BJ (cell line): ENCODE data around the gene VAT1L. TPM values are rescaled to one million over a fixed set of nuclear protein-coding genes. Genes with fewer than 3 reads are reported as not detected.

Experiments
- CTCF ChIA-PET: fragments of 350-600 bp; formaldehyde crosslinking; extraction: SDS; loops from one replicate; lab custom pipeline; 2021; ENCODE audit warnings: antibody characterized with exemption, inconsistent platforms; lab: Yijun Ruan, JAX
- POLR2A ChIA-PET: fragments of 300-600 bp; sonication (Branson Sonifier 250); formaldehyde crosslinking; extraction: SDS; loops from one replicate; lab custom pipeline; 2021; ENCODE audit warnings: antibody characterized with exemption; lab: Charles Lee
- DNase-seq: peaks from one replicate; pipeline ENCODE4 v3.0.0-alpha.2; 2011; ENCODE audit warnings: low read depth
- H3K27me3 ChIP-seq: 2 replicates; pipeline ENCODE4 v1.6.0; 2011; ENCODE audit warnings: low read length; ENCODE audit not compliant: control insufficient read depth, insufficient read depth
- H3K36me3 ChIP-seq: 2 replicates; pipeline ENCODE4 v1.5.1; 2011; ENCODE audit warnings: low read length; ENCODE audit not compliant: control insufficient read depth, insufficient read depth
- H3K4me3 ChIP-seq: 2 replicates; pipeline ENCODE4 v1.5.1; 2011; ENCODE audit warnings: low read depth, mild to moderate bottlenecking, control low read depth, low read length
- CTCF ChIP-seq: IDR thresholded peaks from 2 replicates; pipeline ENCODE4 v1.5.1; 2011; ENCODE audit warnings: low read depth, mild to moderate bottlenecking, control low read depth, inconsistent platforms, low read length, moderate library complexity; ENCODE audit not compliant: insufficient read depth
- polyA plus RNA-seq: library from polyadenylated mRNA; depleted of rRNA; stranded (reverse); fragments of >200 nt; gene quantifications from 2 replicates; pipeline ENCODE4 v1.2.3, GENCODE V29; 2011

Gene VAT1L
- polyA plus RNA-seq, 1 experiment: 4.7 TPM

- no peak for TF ChIP-seq CTCF
- ChIA-PET CTCF (interaction anchor here (0.6 kb wide), 1 partner anchor 189 kb away, joined by 4 read pairs; no protein-coding TSS in a partner anchor), POLR2A (no interaction called here)
- Histone ChIP-seq H3K36me3 (no peaks in the 10 kb centered on the region), H3K27me3 (no peaks in the 10 kb centered on the region), H3K4me3 (no peak overlapping the region)
- no peak for DNase-seq
These were observed 7.3 kb upstream of the VAT1L start for GRCh38 chr16:77781091-77781490.

GRCh38 chr16:77782694-77783093 is 5.7 kb upstream of the VAT1L start:
- ChIA-PET CTCF (interaction anchor here (1.0 kb wide), 1 partner anchor 169 kb away, joined by 3 read pairs; no protein-coding TSS in a partner anchor), POLR2A (no interaction called here)
- no peak for DNase-seq

GRCh38 chr16:77784441-77785372 is 3.7 kb upstream of the VAT1L start:
- CTCF ChIA-PET: interaction anchor here (0.5 to 1.5 kb wide), 6 partner anchors 10 to 218 kb away, joined by 3 to 4 read pairs (median 4); no protein-coding TSS in a partner anchor
- peak; percentile 14; the same call in 1 of the 2 replicates for TF ChIP-seq CTCF
- no peak for DNase-seq

More at GRCh38 chr16:77782694-77783093, 5.7 kb upstream of the VAT1L start:
- peak; percentile 16; the same call in 1 of the 2 replicates for TF ChIP-seq CTCF
- Histone ChIP-seq H3K36me3 (no peaks in the 10 kb centered on the region), H3K27me3 (no peaks in the 10 kb centered on the region), H3K4me3 (no peak overlapping the region)

GRCh38 chr16:77785373-77785764 is 3.0 kb upstream of the VAT1L start:
- no peak for TF ChIP-seq CTCF
- no peak overlapping the region for H3K4me3 ChIP-seq
- CTCF ChIA-PET: interaction anchor here (0.5 to 1.5 kb wide), 6 partner anchors 10 to 217 kb away, joined by 3 to 4 read pairs (median 4); no protein-coding TSS in a partner anchor
- H3K36me3 ChIP-seq: no peaks in the 10 kb centered on the region
- peaks cover 5% of the 10 kb centered on the region; the same call in 1 of the 2 replicates for H3K27me3 ChIP-seq
- DNase-seq: no peak
- POLR2A ChIA-PET: interaction anchor here (0.6 kb wide), 1 partner anchor 11 kb away, joined by 5 read pairs; no protein-coding TSS in a partner anchor

More at GRCh38 chr16:77784441-77785372, 3.7 kb upstream of the VAT1L start:
- POLR2A ChIA-PET: no interaction called here
- Histone ChIP-seq H3K27me3 (peaks cover 3% of the 10 kb centered on the region; the same call in 1 of the 2 replicates), H3K36me3 (no peaks in the 10 kb centered on the region), H3K4me3 (no peak overlapping the region)
